GM12874 (cell line): ENCODE measurements around the gene C3orf85.

Source experiments
- CTCF ChIP-seq: IDR thresholded peaks from 2 replicates; pipeline ENCODE4 v1.5.1; 2011; ENCODE audit warnings: low read depth, mild to moderate bottlenecking, control low read depth, low read length, moderate library complexity; ENCODE audit not compliant: insufficient read depth

Gene C3orf85

GRCh38 chr3:109112946-109113760 lies 23.4 kb upstream of the C3orf85 start:
- TF ChIP-seq CTCF = no peak

GRCh38 chr3:109114746-109115145 lies 21.8 kb upstream of the C3orf85 start:
- no peak for TF ChIP-seq CTCF

- TF ChIP-seq CTCF = no peak
Observed at GRCh38 chr3:109115451-109115850, 21.1 kb upstream of the C3orf85 start.

GRCh38 chr3:109116031-109116430 lies 20.5 kb upstream of the C3orf85 start:
- TF ChIP-seq CTCF = no peak

DNA sequence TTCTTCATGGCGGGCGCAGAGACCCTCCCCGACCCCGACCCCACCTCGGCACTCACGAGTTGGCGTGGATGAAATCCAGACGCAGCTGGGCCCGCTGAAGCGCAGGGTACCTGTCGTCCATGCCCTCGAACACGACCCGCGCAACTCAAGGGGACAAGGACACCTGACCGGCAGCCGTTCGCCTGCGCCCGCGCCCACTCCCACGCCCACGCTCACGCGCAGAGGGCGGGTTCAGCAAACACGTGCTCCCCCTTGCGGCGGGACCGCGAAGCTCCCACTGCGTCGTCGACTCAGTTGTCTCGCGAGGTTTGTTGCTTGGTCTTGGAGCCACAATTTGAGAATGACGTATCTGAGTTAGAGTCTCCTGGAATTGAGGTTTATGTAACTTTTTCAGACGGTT lies 18.6 kb upstream of the C3orf85 start, which contains the start of gene MORC1:
Gene MORC1 (minus strand): TSS at position 196 of the 400 bp plus-strand sequence. CDS start 75 bp downstream, at position 121.
- no peak for TF ChIP-seq CTCF

DNA sequence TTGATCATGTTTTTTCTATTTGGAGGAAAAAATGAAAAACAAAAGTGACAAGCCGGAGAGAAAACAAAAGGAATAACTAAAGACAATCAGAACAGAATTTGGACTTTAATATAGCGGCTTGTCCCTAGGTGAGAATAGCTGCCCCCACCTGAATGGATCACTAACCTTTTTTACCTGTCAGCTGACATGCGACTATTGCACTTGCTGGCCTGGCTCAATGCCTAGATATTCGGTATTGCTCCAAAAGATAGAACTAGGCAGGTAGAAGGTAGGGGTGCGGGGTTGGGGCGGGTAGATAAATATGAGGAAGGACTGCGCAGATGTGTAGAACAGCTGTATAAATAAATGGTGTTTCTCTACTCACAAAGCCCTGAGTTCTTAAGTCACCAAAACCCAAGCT lies 17.9 kb upstream of the C3orf85 start:
- no peak for TF ChIP-seq CTCF

DNA sequence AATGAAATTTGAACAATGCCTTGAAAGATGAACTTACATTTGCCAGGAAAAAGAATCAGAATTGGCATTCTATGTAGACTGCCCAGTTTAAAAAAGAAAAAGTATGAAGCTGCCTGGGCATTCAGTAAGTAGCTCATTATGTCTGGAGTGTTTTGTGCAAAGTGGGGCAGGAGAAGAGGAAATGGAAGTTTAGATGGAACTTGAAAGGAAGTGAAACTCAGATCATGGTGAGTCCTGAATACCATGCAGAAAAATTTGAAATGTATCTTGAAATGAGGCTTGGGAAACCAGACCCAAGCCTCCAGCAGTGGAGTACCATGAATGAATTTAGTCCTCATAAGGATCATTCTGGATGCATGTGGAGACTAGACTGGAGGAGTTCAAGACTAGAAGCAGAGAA lies 13.8 kb upstream of the C3orf85 start:
- no peak for TF ChIP-seq CTCF
